GM12801 (cell line): ENCODE results near the gene AK8.

Experiments used
- TF ChIP-seq, protein P1 (sequence below): IDR thresholded peaks from one replicate; pipeline ENCODE4 v1.5.1; 2011; ENCODE audit warnings: control low read depth; ENCODE audit not compliant: insufficient read length; ENCODE audit errors: extremely low read depth

AK8 gene, protein sequence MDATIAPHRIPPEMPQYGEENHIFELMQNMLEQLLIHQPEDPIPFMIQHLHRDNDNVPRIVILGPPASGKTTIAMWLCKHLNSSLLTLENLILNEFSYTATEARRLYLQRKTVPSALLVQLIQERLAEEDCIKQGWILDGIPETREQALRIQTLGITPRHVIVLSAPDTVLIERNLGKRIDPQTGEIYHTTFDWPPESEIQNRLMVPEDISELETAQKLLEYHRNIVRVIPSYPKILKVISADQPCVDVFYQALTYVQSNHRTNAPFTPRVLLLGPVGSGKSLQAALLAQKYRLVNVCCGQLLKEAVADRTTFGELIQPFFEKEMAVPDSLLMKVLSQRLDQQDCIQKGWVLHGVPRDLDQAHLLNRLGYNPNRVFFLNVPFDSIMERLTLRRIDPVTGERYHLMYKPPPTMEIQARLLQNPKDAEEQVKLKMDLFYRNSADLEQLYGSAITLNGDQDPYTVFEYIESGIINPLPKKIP

DNA sequence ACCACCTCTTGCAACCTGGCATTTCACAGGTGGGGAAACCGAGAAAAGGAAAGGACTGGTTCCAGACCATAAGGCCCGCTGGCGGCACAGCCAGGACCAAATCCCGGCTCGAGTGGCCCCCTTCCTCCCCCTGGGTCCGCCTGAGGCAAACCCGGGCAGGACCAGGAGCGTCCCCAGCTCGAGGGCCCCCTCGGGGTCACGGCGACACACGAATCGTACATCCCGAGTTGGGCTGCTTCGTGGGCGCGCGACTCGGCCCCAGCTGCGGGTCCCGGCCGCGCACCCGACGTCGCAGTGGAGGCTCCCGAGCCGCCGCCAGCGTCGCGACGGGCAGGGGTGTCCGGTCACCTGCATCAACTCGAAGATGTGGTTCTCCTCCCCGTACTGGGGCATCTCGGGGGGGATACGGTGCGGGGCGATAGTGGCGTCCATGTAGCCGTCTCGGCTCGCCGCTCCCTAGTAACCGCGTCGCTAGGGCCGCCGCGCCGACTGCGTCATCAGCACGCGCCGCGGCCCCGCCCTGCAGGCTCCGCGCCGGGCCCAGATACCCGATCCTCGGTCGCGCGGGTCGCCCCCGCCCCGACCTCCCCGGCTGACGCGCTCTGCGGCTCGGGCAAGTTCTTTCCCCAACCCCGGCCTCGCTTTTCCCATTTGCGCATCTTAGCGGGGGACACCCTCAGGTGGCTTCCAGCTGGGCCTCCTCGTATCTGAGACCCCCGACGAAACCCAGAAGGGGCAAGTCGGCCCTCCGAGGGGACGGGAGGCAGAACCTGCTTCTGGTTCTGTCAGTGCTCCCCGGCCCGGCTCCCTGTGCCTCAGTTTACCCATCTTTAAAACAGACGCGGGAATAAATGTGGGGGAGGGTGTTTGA is at the start of gene AK8:
Gene AK8, minus strand, starts transcription at position 461 of the 871 bp plus-strand sequence. Its CDS starts 29 bp downstream, at position 432.
- TF ChIP-seq, protein P1, sequence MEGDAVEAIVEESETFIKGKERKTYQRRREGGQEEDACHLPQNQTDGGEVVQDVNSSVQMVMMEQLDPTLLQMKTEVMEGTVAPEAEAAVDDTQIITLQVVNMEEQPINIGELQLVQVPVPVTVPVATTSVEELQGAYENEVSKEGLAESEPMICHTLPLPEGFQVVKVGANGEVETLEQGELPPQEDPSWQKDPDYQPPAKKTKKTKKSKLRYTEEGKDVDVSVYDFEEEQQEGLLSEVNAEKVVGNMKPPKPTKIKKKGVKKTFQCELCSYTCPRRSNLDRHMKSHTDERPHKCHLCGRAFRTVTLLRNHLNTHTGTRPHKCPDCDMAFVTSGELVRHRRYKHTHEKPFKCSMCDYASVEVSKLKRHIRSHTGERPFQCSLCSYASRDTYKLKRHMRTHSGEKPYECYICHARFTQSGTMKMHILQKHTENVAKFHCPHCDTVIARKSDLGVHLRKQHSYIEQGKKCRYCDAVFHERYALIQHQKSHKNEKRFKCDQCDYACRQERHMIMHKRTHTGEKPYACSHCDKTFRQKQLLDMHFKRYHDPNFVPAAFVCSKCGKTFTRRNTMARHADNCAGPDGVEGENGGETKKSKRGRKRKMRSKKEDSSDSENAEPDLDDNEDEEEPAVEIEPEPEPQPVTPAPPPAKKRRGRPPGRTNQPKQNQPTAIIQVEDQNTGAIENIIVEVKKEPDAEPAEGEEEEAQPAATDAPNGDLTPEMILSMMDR, result no peak

DNA sequence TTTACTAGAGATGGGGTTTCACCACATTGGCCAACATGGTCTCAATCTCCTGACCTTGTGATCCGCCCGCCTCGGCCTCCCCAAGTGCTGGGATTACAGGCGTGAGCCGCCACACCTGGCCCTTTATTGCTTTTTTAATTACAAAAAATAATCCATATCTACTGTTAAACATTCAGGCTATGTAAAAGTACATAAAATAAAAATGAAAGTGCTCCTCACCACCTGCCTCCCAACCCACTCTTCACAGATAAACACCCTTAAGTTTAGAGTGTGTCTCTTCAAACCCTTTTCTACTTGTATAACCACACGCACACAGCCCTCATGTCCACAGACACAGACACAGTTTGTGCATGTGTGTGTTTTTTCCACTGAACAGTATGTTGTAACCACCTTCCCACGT is 49.6 kb upstream of the AK8 start:
- TF ChIP-seq, protein P1, result no peak

DNA sequence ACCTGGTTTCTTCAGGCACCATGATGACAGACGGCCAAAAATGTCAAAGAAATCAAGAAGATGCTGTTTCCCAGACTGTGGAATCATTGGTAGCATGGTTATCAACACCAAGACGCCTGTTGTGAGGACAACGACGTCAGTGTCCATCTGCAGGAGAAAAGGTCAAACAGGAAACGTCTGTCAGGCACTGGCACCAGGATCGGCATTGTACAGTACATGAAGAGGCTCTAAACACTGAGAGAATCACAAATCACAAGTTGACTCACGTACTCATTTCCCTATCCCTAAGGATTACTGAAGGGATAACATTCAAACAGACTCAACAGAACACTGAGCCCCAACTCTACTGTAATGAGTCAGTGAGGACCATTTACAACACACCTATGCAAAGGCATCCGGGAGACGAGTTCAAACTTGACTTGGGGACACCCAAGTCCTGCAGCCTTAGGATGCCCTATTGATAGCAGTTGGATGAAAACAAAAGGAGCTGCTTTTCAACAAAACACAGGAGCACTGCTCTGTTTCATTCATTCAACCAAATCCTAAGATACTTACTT is 45.3 kb upstream of the AK8 start:
- TF ChIP-seq, protein P1, result no peak

DNA sequence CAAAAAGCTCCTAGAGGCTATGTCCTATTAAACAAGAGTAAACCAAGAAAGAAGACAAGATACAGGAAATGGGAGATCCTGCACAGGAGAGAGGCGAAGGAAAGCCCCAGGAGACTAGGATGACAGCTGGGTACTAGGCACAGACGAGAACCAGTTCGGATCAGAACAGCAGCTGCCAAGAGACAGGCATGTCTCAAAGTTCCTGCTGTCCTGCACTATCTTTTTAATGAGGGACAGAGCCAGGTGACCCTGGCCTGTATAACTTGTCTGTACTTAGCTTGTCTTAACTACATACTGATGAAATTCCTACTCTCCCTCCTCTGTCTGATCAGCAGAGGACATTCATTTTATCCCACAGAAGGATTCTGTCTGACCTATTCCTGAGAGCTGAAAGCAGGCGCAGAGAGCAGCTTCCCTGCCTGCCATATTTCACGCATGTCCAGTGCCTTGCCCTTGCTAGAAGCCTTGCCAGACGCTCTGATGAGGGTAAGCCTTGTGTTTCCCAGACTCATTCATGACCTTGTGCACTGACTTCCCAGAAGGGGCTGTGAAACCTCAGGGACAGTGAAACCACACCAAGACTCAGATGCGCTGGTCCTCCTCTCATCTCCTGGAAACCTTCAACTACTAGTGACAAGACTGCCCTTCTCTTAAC is 41.7 kb upstream of the AK8 start:
- TF ChIP-seq, protein P1, result no peak

DNA sequence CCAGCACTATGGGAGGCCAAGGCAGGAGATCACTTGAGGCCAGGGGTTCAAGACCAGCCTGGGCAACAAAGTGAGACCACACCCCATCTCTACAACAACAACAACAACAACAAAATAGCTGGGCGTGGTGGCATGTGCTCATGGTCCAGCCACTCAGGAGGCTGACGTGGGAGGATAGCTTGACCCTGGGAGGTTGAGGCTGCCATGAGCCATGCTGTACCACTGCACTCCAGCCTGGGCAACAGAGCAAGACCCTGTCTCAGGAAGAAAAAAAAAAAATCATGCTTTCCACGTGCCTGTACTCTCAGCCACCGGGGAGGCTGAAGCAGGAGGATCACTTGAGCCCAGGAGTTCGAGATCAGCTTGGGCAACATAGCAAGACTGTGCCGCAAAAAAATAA is 36.8 kb upstream of the AK8 start:
- TF ChIP-seq, protein P1, result no peak

DNA sequence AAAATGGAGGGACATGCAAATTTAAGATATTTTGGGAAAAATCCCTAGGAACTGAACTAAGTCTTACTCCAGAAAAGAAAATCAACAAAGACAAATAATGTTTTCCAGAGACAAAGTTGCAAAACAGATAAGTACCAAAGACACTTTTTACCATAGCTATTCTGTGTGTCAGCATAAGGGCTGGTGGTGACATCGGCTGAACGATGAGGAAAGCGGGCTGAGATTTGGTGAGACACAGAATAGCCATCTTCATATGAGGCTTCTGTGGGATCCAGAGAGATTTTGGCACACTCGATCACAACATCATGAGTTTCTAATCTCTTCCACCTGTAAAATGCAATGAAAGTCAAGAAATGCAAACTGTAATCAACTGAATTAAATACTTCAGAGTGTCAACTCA is 34.0 kb upstream of the AK8 start:
- TF ChIP-seq, protein P1, result no peak

DNA sequence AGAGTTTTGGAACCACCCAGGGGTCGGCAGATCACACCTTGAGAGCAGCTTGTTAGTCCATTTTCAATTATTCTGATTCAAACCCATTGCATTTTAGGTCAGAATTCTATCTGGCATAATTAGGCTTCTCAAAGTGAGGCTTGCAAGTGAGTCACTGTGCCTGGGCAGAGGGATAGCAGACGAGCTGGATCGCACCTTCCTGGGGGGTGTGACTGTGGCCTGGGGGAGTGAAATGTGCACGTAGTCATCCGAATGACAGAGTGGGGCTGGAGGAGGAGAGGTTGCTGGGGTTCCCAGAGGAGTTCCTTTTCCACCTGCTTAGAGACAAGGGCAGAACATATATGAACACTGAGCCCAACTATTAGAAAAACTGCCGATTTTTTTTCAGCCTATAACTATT is 32.3 kb upstream of the AK8 start:
- TF ChIP-seq, protein P1, result no peak
